Testis (tissue), 2 donors: Measurements from ENCODE around the gene TNFSF8.

Source experiments
- CTCF ChIP-seq, 3 experiments: fragments of 450-650 bp in 2 of 3; fragments of 200-600 bp in 1 of 3; sonication (generic) in 1 of 3; IDR thresholded peaks; one replicate each; pipeline ENCODE4 v1.5.1; 2016 to 2019; ENCODE audit warnings: antibody characterized with exemption in 3 of 3, mild to moderate bottlenecking in 2 of 3, moderate library complexity in 1 of 3
- POLR2A ChIP-seq: fragments of 450-650 bp; IDR thresholded peaks from one replicate; pipeline ENCODE4 v1.6.1; 2017; ENCODE audit warnings: antibody characterized with exemption, mild to moderate bottlenecking, moderate library complexity

- TF ChIP-seq CTCF (IDR thresholded peaks at IDR 0.05) (no peak), POLR2A (no peak)
These were observed 31.6 kb downstream of the TNFSF8 start for GRCh38 chr9:114898741-114899140.
